HepG2 (cell line): ENCODE results near the gene TEKT5. TPM values are rescaled to one million over a fixed set of nuclear protein-coding genes. Genes with fewer than 3 reads are reported as not detected.

Experiments
- AGO1 ChIP-seq: fragments of 200-400 bp; formaldehyde crosslinking; IDR thresholded peaks from 2 replicates; pipeline ENCODE4 v1.6.1; 2017; ENCODE audit warnings: mild to moderate bottlenecking, low read depth, low read length, moderate library complexity; ENCODE audit not compliant: poor library complexity, severe bottlenecking
- ARNT2 ChIP-seq: sonication (generic); formaldehyde crosslinking; IDR thresholded peaks from 2 replicates; pipeline ENCODE4 v1.8.0; 2022; ENCODE audit warnings: mild to moderate bottlenecking, low read depth, missing genetic modification reagents, moderate library complexity
- BCL6 ChIP-seq: IDR thresholded peaks from 2 replicates; pipeline ENCODE4 v1.6.1; 2016; ENCODE audit warnings: missing genetic modification reagents, missing compliant biosample characterization
- EED ChIP-seq: sonication (generic); formaldehyde crosslinking; IDR thresholded peaks from 2 replicates; pipeline ENCODE4 v1.5.0; 2020; ENCODE audit warnings: mild to moderate bottlenecking, missing genetic modification reagents
- FOXK1 ChIP-seq: sonication (generic); formaldehyde crosslinking; IDR thresholded peaks from 2 replicates; pipeline ENCODE4 v1.4.0; 2020; ENCODE audit warnings: low read depth, missing genetic modification reagents, borderline replicate concordance
- GABPA ChIP-seq, 2 experiments: IDR thresholded peaks; 2 replicates each; pipeline ENCODE4 v1.6.1; 2011 to 2016; ENCODE audit warnings: low read depth in 2 of 2, low read length in 1 of 2, missing biosample characterization in 1 of 2, missing genetic modification characterization in 1 of 2
- KDM6A ChIP-seq: IDR thresholded peaks from 2 replicates; pipeline ENCODE4 v1.6.1; 2016; ENCODE audit warnings: low read depth
- MED8 ChIP-seq: sonication (generic); formaldehyde crosslinking; IDR thresholded peaks from 2 replicates; pipeline ENCODE4 v1.8.1; 2023; ENCODE audit warnings: mild to moderate bottlenecking, missing genetic modification reagents; ENCODE audit not compliant: insufficient replicate concordance
- NCOA1 ChIP-seq: sonication (generic); formaldehyde crosslinking; IDR thresholded peaks from 2 replicates; pipeline ENCODE4 v1.9.0; 2021; ENCODE audit warnings: missing genetic modification reagents
- POLR2G ChIP-seq: fragments of 200-400 bp; formaldehyde crosslinking; IDR thresholded peaks from 2 replicates; pipeline ENCODE4 v1.6.1; 2018; ENCODE audit warnings: mild to moderate bottlenecking, low read depth, low read length, moderate library complexity
- SMAD1 ChIP-seq: sonication (generic); formaldehyde crosslinking; IDR thresholded peaks from 2 replicates; pipeline ENCODE4 v1.4.0; 2020; ENCODE audit warnings: missing genetic modification reagents, low read depth, mild to moderate bottlenecking, borderline replicate concordance
- SMYD3 ChIP-seq: sonication (generic); formaldehyde crosslinking; IDR thresholded peaks from 2 replicates; pipeline ENCODE4 v1.8.1; 2023; ENCODE audit warnings: mild to moderate bottlenecking, missing genetic modification reagents
- TAF15 ChIP-seq: fragments of 200-400 bp; formaldehyde crosslinking; IDR thresholded peaks from one replicate; pipeline ENCODE4 v1.6.1; 2018; ENCODE audit warnings: mild to moderate bottlenecking, low read depth, low read length; ENCODE audit not compliant: poor library complexity, severe bottlenecking
- XRCC5 ChIP-seq: fragments of 200-400 bp; formaldehyde crosslinking; optimal IDR thresholded peaks from 2 replicates; pipeline ENCODE3; 2017; ENCODE audit warnings: mild to moderate bottlenecking, low read length
- ZFP1 ChIP-seq: IDR thresholded peaks from 2 replicates; pipeline ENCODE4 v1.6.1; 2016
- ZMYM4 ChIP-seq: sonication (generic); formaldehyde crosslinking; IDR thresholded peaks from 2 replicates; pipeline ENCODE4 v1.8.1; 2023; ENCODE audit warnings: mild to moderate bottlenecking, missing genetic modification reagents
- ZNF34 ChIP-seq: sonication (generic); formaldehyde crosslinking; IDR thresholded peaks from 2 replicates; pipeline ENCODE4 v1.4.0; 2020; ENCODE audit warnings: mild to moderate bottlenecking, missing genetic modification reagents, borderline replicate concordance
- ZNF441 ChIP-seq: sonication (generic); formaldehyde crosslinking; IDR thresholded peaks from 2 replicates; pipeline ENCODE4 v1.7.0; 2021; ENCODE audit warnings: missing genetic modification reagents, borderline replicate concordance
- polyA plus RNA-seq, 8 experiments: library from polyadenylated mRNA; depleted of rRNA in 3 of 8; stranded (reverse) in 7 of 8; unstranded in 1 of 8; fragments of >200 nt; fragmentation: Illumina TruSeq in 4 of 8; extraction: Trizol in 4 of 8; gene quantifications; 2 replicates each; pipeline versions ENCODE4 v1.2.1 to v1.2.3, GENCODE V29; 2011 to 2016; ENCODE audit warnings: low read depth in 4 of 8, missing spikeins in 1 of 8, mixed read lengths in 1 of 8; ENCODE audit not compliant: insufficient read depth in 1 of 8
- total RNA-seq, 5 experiments: library from RNA; depleted of rRNA; stranded (reverse); fragments of >200 nt; fragmentation: Illumina TruSeq; extraction: Trizol; gene quantifications; 2 replicates each; pipeline ENCODE4 v1.2.3, GENCODE V29; 2016; ENCODE audit warnings: low read depth in 1 of 5
- TF ChIP-seq, protein P1 (sequence below): sonication (generic); formaldehyde crosslinking; IDR thresholded peaks from 2 replicates; pipeline ENCODE4 v1.4.0; 2020; ENCODE audit warnings: missing genetic modification reagents, mild to moderate bottlenecking, borderline replicate concordance
- TF ChIP-seq, protein P2 (sequence below): sonication (generic); formaldehyde crosslinking; IDR thresholded peaks from 2 replicates; pipeline ENCODE4 v1.9.0; 2022; ENCODE audit warnings: missing genetic modification reagents, mild to moderate bottlenecking, borderline replicate concordance
- TF ChIP-seq, protein P3 (sequence below): sonication (generic); formaldehyde crosslinking; IDR thresholded peaks from 2 replicates; pipeline ENCODE4 v1.4.0; 2020; ENCODE audit warnings: missing genetic modification reagents
- TF ChIP-seq, protein P4 (sequence below): sonication (generic); formaldehyde crosslinking; IDR thresholded peaks from 2 replicates; pipeline ENCODE4 v1.4.0; 2020; ENCODE audit warnings: missing genetic modification reagents

The TEKT5 gene
- total and polyA plus RNA-seq, 2 of the 13 experiments (the other 11 are each of a cell fraction or from before 2014, with no cell fraction given) = 0.16 TPM; not detected in 1

DNA sequence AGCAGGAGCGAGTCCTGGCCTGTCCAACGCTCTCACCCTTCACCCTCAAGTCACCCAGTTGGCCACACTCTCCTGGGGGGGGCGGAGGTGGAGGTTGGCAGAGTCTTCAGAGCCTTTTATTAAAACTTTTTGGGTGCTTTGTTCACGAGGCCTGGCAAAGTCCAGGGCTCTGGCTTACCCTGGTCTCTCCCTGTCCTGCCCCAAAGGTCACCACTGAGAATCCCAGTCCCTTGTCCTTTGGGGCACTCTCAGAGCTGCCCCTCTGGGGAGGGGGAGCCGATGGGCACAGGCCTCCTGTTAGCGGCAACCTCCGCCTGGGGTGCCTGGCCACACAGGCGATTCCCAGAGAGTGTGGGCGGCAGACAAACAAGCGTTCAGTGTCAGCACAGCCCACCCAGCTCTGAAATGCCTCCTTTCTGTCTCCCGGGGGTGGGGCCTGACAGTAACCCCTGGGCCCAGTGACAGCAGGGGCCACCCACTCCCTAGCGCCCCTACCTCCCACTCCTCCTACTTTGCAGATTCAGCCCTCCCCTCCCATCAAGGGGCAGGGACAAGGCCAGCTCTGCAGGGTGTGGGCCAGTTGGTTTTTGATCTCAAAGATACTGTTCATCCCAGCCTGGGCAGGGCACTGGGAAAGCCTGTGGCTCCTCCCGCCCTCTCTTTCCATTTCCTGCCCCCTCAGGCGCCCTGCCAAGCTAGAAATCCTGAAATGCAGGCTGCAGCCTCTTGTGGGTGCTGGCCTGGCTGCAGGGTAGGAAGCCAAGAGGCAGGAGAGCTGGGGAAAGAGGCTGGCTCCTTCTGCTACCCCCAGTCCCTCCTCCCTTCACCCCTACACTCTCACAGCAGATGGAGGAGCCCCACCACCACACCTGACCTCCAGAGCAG, 77.7 kb downstream of the TEKT5 start (continued):
- TF ChIP-seq KDM6A (CRISPR knock-in tag) (peak; percentile 28; the same call in 1 of the 2 replicates), EED (CRISPR knock-in tag) (0 out of 2 replicates have a peak, but pooled peaks have one; percentile 17), GABPA (IDR thresholded peaks at IDR 0.05; ENCODE audit: low read depth, low read length) (no peak), GABPA (CRISPR knock-in tag; IDR thresholded peaks at IDR 0.05; ENCODE audit: low read depth) (peak; percentile 73), ARNT2 (CRISPR knock-in tag) (peak; percentile 74), XRCC5 (peak; percentile 62), POLR2G (peak; percentile 65), BCL6 (peak; percentile 84), ZNF441 (CRISPR knock-in tag) (no peak), MED8 (no peak), ZNF34 (CRISPR knock-in tag) (peak; percentile 96; the same call in 1 of the 2 replicates), TAF15 (peak; percentile 88), AGO1 (peak; percentile 74), ZFP1 (no peak), NCOA1 (CRISPR knock-in tag) (peak; percentile 83; the same call in 1 of the 2 replicates), FOXK1 (CRISPR knock-in tag) (no peak; the same call in 1 of the 2 replicates), SMYD3 (CRISPR knock-in tag) (0 out of 2 replicates have a peak, but pooled peaks have one; percentile 73), SMAD1 (peak; percentile 75; the same call in 1 of the 2 replicates), ZMYM4 (peak; percentile 85)
- TF ChIP-seq, protein P1, sequence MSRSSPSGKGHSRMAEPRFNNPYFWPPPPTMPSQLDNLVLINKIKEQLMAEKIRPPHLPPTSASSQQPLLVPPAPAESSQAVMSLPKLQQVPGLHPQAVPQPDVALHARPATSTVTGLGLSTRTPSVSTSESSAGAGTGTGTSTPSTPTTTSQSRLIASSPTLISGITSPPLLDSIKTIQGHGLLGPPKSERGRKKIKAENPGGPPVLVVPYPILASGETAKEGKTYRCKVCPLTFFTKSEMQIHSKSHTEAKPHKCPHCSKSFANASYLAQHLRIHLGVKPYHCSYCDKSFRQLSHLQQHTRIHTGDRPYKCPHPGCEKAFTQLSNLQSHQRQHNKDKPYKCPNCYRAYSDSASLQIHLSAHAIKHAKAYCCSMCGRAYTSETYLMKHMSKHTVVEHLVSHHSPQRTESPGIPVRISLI (CRISPR knock-in tag) = peak; percentile 73; the same call in 1 of the 2 replicates
- TF ChIP-seq, protein P2, sequence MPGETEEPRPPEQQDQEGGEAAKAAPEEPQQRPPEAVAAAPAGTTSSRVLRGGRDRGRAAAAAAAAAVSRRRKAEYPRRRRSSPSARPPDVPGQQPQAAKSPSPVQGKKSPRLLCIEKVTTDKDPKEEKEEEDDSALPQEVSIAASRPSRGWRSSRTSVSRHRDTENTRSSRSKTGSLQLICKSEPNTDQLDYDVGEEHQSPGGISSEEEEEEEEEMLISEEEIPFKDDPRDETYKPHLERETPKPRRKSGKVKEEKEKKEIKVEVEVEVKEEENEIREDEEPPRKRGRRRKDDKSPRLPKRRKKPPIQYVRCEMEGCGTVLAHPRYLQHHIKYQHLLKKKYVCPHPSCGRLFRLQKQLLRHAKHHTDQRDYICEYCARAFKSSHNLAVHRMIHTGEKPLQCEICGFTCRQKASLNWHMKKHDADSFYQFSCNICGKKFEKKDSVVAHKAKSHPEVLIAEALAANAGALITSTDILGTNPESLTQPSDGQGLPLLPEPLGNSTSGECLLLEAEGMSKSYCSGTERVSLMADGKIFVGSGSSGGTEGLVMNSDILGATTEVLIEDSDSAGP (CRISPR knock-in tag) = peak; percentile 89
- TF ChIP-seq, protein P3, sequence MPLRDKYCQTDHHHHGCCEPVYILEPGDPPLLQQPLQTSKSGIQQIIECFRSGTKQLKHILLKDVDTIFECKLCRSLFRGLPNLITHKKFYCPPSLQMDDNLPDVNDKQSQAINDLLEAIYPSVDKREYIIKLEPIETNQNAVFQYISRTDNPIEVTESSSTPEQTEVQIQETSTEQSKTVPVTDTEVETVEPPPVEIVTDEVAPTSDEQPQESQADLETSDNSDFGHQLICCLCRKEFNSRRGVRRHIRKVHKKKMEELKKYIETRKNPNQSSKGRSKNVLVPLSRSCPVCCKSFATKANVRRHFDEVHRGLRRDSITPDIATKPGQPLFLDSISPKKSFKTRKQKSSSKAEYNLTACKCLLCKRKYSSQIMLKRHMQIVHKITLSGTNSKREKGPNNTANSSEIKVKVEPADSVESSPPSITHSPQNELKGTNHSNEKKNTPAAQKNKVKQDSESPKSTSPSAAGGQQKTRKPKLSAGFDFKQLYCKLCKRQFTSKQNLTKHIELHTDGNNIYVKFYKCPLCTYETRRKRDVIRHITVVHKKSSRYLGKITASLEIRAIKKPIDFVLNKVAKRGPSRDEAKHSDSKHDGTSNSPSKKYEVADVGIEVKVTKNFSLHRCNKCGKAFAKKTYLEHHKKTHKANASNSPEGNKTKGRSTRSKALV (CRISPR knock-in tag) = peak; percentile 61
- TF ChIP-seq, protein P4, sequence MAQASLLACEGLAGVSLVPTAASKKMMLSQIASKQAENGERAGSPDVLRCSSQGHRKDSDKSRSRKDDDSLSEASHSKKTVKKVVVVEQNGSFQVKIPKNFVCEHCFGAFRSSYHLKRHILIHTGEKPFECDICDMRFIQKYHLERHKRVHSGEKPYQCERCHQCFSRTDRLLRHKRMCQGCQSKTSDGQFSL (CRISPR knock-in tag) = 0 out of 2 replicates have a peak, but pooled peaks have one; percentile 34
